Measurements from ENCODE around the gene TMEM114.

- TF ChIP-seq GABPA (IDR thresholded peaks at IDR 0.05; ENCODE audit: low read depth) (no peak), CTCF (IDR thresholded peaks at IDR 0.05; ENCODE audit: insufficient read depth, low read length) (no peak), REST (IDR thresholded peaks at IDR 0.05; ENCODE audit: insufficient replicate concordance, low read depth) (no peak), POLR2AphosphoS5 (IDR thresholded peaks at IDR 0.05; ENCODE audit: low read depth) (no peak)
Measured at GRCh38 chr16:8554022-8554421, 36.3 kb downstream of the TMEM114 start.
